CD14-positive monocyte (primary cell): ENCODE results near the gene LPIN1. TPM values are rescaled to one million over a fixed set of nuclear protein-coding genes. Genes with fewer than 3 reads are reported as not detected.

Source experiments
- DNase-seq, 3 donors: peaks; one replicate each; pipeline ENCODE4 v3.0.0-alpha.2; 2011 to 2022
- H2AFZ ChIP-seq: 2 replicates; pipeline ENCODE4 v1.6.0; 2012; ENCODE audit warnings: mild to moderate bottlenecking, low read depth, low read length, inconsistent platforms; ENCODE audit not compliant: insufficient read depth, poor library complexity, severe bottlenecking
- H3K27ac ChIP-seq, 2 donors: 1 replicate in 1 of 2; 2 replicates in 1 of 2; pipeline ENCODE4 v1.5.1; 2012 to 2013; ENCODE audit warnings: low read length in 2 of 2, control low read depth in 1 of 2, inconsistent platforms in 1 of 2, low read depth in 1 of 2, mild to moderate bottlenecking in 1 of 2
- H3K27me3 ChIP-seq, 2 donors: one replicate each; pipeline versions ENCODE4 v1.6.0 to v1.6.1; 2011 to 2013; ENCODE audit warnings: low read length in 2 of 2; ENCODE audit not compliant: control insufficient read depth in 2 of 2, insufficient read depth in 2 of 2
- H3K36me3 ChIP-seq, 2 donors: replicated peaks in 1 of 2; 1 replicate in 1 of 2; 2 replicates in 1 of 2; pipeline versions ENCODE4 v1.5.1 to v1.6.1; 2012 to 2013; ENCODE audit warnings: low read length in 2 of 2, control low read depth in 1 of 2, inconsistent platforms in 1 of 2, mild to moderate bottlenecking in 1 of 2; ENCODE audit not compliant: insufficient read depth in 2 of 2, control insufficient read depth in 1 of 2
- H3K4me1 ChIP-seq, 2 donors: 1 replicate in 1 of 2; 2 replicates in 1 of 2; pipeline versions ENCODE4 v1.5.1 to v1.6.1; 2012 to 2013; ENCODE audit warnings: low read length in 2 of 2, control low read depth in 1 of 2, inconsistent platforms in 1 of 2, mild to moderate bottlenecking in 1 of 2, moderate library complexity in 1 of 2; ENCODE audit not compliant: insufficient read depth in 2 of 2, control insufficient read depth in 1 of 2
- H3K4me2 ChIP-seq: replicated peaks from 2 replicates; pipeline ENCODE3; 2012; ENCODE audit warnings: low read length, moderate library complexity, mild to moderate bottlenecking; ENCODE audit not compliant: poor library complexity, severe bottlenecking; ENCODE audit errors: extremely low read depth
- H3K4me3 ChIP-seq, 3 experiments: fragments of 200-600 bp in 1 of 3; sonication (generic) in 1 of 3; replicated peaks in 1 of 3; 1 replicate in 2 of 3; 2 replicates in 1 of 3; pipeline ENCODE4 v1.5.1; 2011 to 2013; ENCODE audit warnings: low read length in 3 of 3, mild to moderate bottlenecking in 3 of 3, control low read depth in 2 of 3, low read depth in 2 of 3, inconsistent platforms in 1 of 3, moderate library complexity in 1 of 3
- H3K79me2 ChIP-seq: 2 replicates; pipeline ENCODE4 v1.6.0; 2012; ENCODE audit warnings: mild to moderate bottlenecking, control low read depth, inconsistent platforms, low read length, moderate library complexity; ENCODE audit not compliant: insufficient read depth
- H3K9ac ChIP-seq: 2 replicates; pipeline ENCODE4 v1.6.0; 2017; ENCODE audit warnings: low read length, mild to moderate bottlenecking; ENCODE audit not compliant: insufficient read depth, poor library complexity, severe bottlenecking
- H3K9me3 ChIP-seq, 2 donors: replicated peaks in 1 of 2; 1 replicate in 1 of 2; 2 replicates in 1 of 2; pipeline versions ENCODE4 v1.5.1 to v1.6.1; 2012 to 2013; ENCODE audit warnings: low read length in 2 of 2, control low read depth in 1 of 2; ENCODE audit not compliant: control insufficient read depth in 1 of 2, insufficient read depth in 1 of 2
- H4K20me1 ChIP-seq: 2 replicates; pipeline ENCODE4 v1.6.0; 2012; ENCODE audit warnings: mild to moderate bottlenecking, low read length, control low read depth, moderate library complexity; ENCODE audit not compliant: insufficient read depth
- H3K27ac Mint-ChIP-seq, 7 donors: one replicate each; pipeline ENCODE4 v1.8.0; 2020; ENCODE audit warnings: mild to moderate bottlenecking in 7 of 7, mixed read lengths in 7 of 7, moderate library complexity in 6 of 7, inconsistent platforms in 2 of 7
- H3K27me3 Mint-ChIP-seq, 3 donors: one replicate each; pipeline ENCODE4 v1.8.0; 2021 to 2022; ENCODE audit warnings: low read depth in 3 of 3, mild to moderate bottlenecking in 3 of 3, mixed read lengths in 3 of 3, moderate library complexity in 3 of 3, inconsistent platforms in 1 of 3
- H3K36me3 Mint-ChIP-seq, 2 donors: one replicate each; pipeline ENCODE4 v1.8.0; 2020; ENCODE audit warnings: mixed read lengths in 2 of 2, inconsistent platforms in 1 of 2, mild to moderate bottlenecking in 1 of 2
- H3K4me1 Mint-ChIP-seq: one replicate; pipeline ENCODE4 v1.8.0; 2020; ENCODE audit warnings: mild to moderate bottlenecking, mixed read lengths
- H3K4me3 Mint-ChIP-seq, 2 donors: one replicate each; pipeline ENCODE4 v1.8.0; 2020; ENCODE audit warnings: mild to moderate bottlenecking in 2 of 2, mixed read lengths in 2 of 2, moderate library complexity in 1 of 2
- H3K9me3 Mint-ChIP-seq, 7 donors: one replicate each; pipeline ENCODE4 v1.8.0; 2020 to 2022; ENCODE audit warnings: mixed read lengths in 7 of 7, mild to moderate bottlenecking in 6 of 7, moderate library complexity in 6 of 7, inconsistent platforms in 2 of 7
- CTCF ChIP-seq: fragments of 200-600 bp; IDR thresholded peaks from one replicate; pipeline ENCODE4 v1.8.0; 2022; ENCODE audit warnings: antibody characterized with exemption, mild to moderate bottlenecking
- WGBS: methylation state at CpG from one replicate; pipeline ENCODE4 v1.1.5; 2013; ENCODE audit warnings: missing lambda C conversion rate; ENCODE audit not compliant: insufficient coverage; 5-methylcytosine and 5-hydroxymethylcytosine counted together
- intact Hi-C, 2 donors: fragments of 100-400 bp; cut with micrococcal nuclease; formaldehyde crosslinking; loops; one replicate each; pipeline versions ENCODE4 v1.15.0 to v1.15.1; 2023
- polyA plus RNA-seq, 3 donors: library from polyadenylated mRNA; depleted of rRNA in 1 of 3; unstranded in 2 of 3; stranded (reverse) in 1 of 3; fragments of 300-500 nt in 2 of 3; fragments of >200 nt in 1 of 3; fragmentation: Illumina TruSeq in 2 of 3; gene quantifications; 1 replicate in 2 of 3; 2 replicates in 1 of 3; pipeline ENCODE4 v1.2.3, GENCODE V29; 2012 to 2021

Gene LPIN1
- polyA plus RNA-seq, 3 donors, result 1.8 to 17.6 (median 2.7) TPM

DNA sequence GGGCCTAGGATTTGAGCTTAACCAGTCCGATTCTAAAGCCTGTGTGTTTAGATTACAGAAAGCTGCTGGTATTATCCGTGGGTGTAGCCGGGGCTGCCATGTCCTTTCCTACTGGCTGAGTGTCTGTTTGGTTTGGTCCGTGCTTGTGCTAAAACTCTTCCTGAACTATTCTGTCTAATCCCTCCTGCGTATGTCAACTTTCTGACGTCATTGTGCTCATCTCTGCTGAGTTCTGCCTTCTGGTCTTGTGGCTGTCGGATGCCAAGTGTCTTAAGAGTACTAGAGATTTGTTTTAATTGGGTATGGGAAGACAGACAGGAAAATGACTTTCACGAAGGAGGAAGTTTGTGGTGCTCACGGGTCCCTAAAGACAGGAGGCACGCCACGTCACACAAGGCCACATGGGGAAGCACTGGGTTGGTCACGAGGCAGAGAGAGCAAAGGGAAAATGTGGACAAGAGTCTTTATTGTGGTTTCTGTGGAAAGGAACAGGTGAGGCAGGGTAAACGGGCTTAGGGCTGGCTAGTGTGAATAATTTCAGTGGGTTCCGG is 44.6 kb upstream of the LPIN1 start:
- Histone ChIP-seq H3K4me3 (no peak overlapping the region), H3K4me1 (peaks cover 33 to 34% of the 10 kb centered on the region in 2 donors), H3K79me2 (no peaks in the 10 kb centered on the region), H3K36me3 (no peaks in the 10 kb centered on the region), H3K27me3 (no peaks in the 10 kb centered on the region), H3K9me3 (no peaks in the 10 kb centered on the region), H2AFZ (no peak overlapping the region), H4K20me1 (no peaks in the 10 kb centered on the region), H3K4me2 (peak overlapping the region; percentile 4), H3K9ac (peak overlapping the region; percentile 15), H3K27ac (peak overlapping the region; percentile 66 to 87)
- Mint-ChIP-seq H3K36me3 (no peaks in the 10 kb centered on the region), H3K27ac (no peak overlapping the region), H3K9me3 (peaks cover 0 to 5% (median 0%) of the 10 kb centered on the region in 7 donors), H3K4me1 (peaks cover 19% of the 10 kb centered on the region), H3K4me3 (no peak overlapping the region), H3K27me3 (peaks cover 0 to 3% (median 3%) of the 10 kb centered on the region in 3 donors)
- TF ChIP-seq CTCF, result no peak
- peak; percentile 95 to 99 (median 97) for DNase-seq
- intact Hi-C loops, result loop anchor here (2.0 to 5.0 kb wide), 2 partner anchors 40 to 45 kb away; partner anchors contain the start of gene LPIN1 (in 1 of the 2)
- 14% methylated on average over 9 of the region's 14 CpGs for WGBS

- Histone ChIP-seq H2AFZ (no peak overlapping the region), H3K27ac (no peak overlapping the region), H3K9ac (no peak overlapping the region), H3K79me2 (no peaks in the 10 kb centered on the region), H3K9me3 (no peaks in the 10 kb centered on the region), H3K27me3 (no peaks in the 10 kb centered on the region), H3K4me2 (no peak overlapping the region), H3K4me1 (peaks cover 22% of the 10 kb centered on the region in 2 donors), H4K20me1 (no peaks in the 10 kb centered on the region), H3K36me3 (no peaks in the 10 kb centered on the region), H3K4me3 (no peak overlapping the region)
- no peaks in the 10 kb centered on the region for H3K36me3 Mint-ChIP-seq
- H3K4me1 Mint-ChIP-seq, result peaks cover 7% of the 10 kb centered on the region
- DNase-seq, result no peak
- H3K27ac Mint-ChIP-seq, result no peak overlapping the region
- H3K9me3 Mint-ChIP-seq, result peaks cover 0 to 5% (median 0%) of the 10 kb centered on the region in 7 donors
- intact Hi-C loops, result loop anchor here (2.0 to 5.0 kb wide), 2 partner anchors 39 to 44 kb away; partner anchors contain the start of gene LPIN1 (in 1 of the 2)
- H3K4me3 Mint-ChIP-seq, result no peak overlapping the region
- no CpG with 5 or more reads among the region's 2 CpGs for WGBS
- no peak for TF ChIP-seq CTCF
- peaks cover 0 to 3% (median 1%) of the 10 kb centered on the region in 3 donors for H3K27me3 Mint-ChIP-seq
These were observed 43.5 kb upstream of the LPIN1 start for GRCh38 chr2:11702946-11703345.
